HG02885 (cell line): ENCODE data around the gene GABRA4.

ENCODE experiments used
- ATAC-seq: cut with Tn5 transposase; IDR thresholded peaks from one replicate; pipeline ENCODE4 v1.9.1; 2021; ENCODE audit warnings: mild to moderate bottlenecking; ENCODE audit not compliant: unreplicated experiment, poor library complexity

Gene GABRA4

DNA sequence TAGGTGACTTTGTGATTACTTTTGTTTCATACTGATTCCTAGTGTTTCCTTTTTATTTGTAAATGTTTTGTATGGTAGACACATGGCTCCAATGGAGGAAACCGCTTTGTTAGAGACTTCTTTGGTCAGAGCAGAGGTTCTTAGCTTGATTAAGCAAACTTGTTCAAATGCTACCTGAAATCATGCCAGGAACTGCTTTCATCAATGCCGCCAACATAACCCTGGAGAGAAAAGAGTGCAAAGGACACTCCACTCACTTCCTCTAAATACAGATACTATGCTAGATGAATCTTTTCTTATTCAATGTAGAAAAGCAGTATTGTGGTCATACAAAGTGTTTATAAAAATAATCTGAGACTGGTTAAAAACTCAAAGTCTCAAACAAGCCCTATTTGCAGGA is 58.7 kb downstream of the GABRA4 start:
- no peak for ATAC-seq

- ATAC-seq: no peak
Measured at GRCh38 chr4:46933686-46934085, 59.7 kb downstream of the GABRA4 start.

DNA sequence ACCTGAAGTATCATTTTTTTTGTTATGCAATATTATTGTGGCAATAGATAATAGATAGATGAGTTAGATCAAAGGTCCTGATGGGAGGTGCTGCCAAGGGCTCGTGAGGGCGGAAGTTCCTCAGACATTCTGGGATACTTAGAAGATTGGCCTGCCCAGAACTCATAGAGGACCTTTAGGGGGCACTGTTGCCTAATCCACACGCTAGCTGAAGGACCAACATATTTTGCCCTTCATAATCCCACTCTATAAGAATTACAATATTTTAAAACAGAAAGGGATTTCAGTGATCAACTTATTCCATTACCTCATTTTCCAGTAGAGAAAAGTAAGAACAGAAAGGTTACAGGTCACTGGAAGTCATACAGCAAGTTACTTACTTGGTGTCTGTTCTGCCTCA is 61.4 kb downstream of the GABRA4 start:
- peak; percentile 89 for ATAC-seq

DNA sequence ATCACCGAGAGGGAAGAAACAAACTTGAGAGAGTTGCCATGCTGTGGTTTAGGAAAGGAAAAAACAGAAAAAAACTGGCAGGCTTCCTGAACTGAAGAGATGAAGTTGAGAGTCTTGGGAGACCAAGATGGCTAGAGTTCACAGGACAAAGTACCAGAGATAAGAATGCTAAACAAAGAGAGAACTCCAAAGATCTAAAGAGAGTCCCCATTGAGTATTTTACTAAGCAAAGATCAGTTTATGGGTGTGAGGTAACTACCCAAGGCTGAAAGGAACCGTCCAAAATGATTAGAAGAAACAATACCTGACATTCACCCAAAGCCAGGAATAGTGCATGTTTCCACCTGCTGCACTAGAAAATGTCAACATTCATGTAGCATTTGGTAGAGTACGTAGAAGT is 62.5 kb downstream of the GABRA4 start:
- no peak for ATAC-seq

DNA sequence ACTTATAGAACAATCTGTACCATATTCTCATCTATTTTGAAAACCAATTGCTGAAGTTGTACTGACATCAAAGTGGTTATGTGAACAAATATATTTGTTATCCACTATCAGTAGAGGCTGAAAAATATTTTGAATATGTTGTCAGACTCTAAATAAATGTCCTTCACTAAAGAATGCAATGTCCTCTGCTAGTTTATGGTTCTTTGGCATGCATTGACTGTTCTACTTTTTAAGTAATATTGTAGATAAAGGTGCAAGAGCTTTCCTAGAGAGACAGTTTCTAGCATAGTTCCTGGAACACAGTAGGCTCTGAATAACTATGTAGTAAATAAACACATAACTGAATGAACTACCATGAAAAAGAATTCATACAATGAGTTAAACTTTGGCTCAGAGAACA is 66.2 kb downstream of the GABRA4 start:
- ATAC-seq: no peak

- ATAC-seq: no peak
Measured at GRCh38 chr4:46924789-46925529, 68.4 kb downstream of the GABRA4 start.

GRCh38 chr4:46922205-46922604 is 71.2 kb downstream of the GABRA4 start:
- no peak for ATAC-seq

GRCh38 chr4:46909078-46909477 is 84.3 kb downstream of the GABRA4 start, which contains the start of gene COX7B2:
TSS of gene COX7B2 (minus strand) at chr4:46909245. CDS start at chr4:46735192, 174,053 bp downstream.
- ATAC-seq: no peak

DNA sequence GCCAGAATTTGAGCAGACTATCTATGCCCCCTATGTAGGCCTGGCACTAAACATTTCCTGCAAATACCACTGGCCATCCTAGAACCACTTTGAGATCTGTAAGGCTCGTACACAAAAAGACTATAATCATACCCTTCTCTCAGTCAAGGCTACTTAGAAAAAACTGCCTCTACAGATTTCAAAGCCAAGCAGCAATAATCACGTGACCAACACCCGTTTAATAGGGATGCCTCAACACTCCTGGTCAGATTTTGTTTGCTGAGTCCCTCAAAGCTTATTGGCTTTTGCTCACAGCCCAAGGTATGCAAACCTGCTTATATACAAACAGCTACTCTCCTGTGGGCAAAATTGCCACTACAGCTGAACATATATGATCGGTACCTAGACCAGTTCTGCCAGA is 85.2 kb downstream of the GABRA4 start:
- no peak for ATAC-seq

DNA sequence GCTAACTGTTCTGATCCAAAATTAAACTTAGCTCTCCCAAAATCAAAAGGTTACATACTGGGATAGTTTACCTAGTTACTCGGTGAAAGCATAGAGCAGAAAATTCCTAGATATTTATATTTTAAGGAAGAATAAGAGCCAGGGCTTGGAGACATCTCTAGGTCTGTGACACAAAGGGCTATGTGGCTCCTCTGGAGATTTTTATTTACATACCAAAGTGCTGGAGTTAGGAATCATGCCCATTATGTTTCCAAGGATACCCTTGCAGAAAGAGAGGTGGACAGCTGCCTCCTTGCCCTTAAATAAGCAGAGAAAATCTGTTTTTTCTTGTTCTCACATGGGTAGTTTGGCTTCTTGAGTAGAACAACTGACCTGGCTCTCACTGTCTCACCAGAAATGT is 93.3 kb downstream of the GABRA4 start:
- ATAC-seq: no peak

- no peak for ATAC-seq
Measured at GRCh38 chr4:46894826-46895225, 98.6 kb downstream of the GABRA4 start.

GRCh38 chr4:46890056-46890455 is 103.3 kb downstream of the GABRA4 start:
- ATAC-seq: no peak

DNA sequence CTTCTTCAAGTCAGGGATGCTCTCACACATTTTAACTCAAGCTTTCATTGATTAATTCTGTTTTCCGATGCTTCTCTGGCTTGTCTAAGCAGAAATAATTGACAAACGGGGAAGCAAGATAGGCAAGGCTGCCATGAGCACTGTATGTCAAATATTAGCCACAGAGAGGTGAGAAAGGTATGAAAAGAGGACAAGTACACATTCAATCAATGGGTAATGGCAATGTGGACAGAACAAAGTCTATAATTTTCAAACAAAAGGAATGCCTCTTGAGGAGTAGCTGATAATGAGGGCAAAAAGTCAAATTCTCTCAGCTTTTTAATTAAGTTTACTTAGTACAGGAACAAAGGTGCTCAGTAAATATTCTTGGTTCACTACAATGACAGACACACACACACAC is 104.0 kb downstream of the GABRA4 start:
- ATAC-seq: no peak

DNA sequence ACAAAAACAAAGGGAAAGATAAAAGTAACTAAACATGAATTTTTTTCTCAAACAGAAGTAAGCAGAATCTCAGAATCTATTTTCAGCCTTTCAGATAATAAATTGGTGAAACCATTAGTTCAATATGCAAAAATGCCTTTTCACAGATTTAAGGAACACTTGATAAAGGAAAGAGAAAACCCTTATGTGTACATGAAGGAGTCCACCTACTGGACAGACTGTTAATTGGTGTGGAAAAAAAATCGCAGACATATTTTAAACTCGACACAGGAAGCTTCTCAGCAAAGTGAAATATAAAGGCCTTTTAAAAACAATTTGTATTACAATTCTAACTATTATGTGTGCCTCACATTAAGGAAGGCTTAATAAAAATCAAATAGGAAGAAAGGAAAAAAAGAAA is 106.7 kb downstream of the GABRA4 start:
- ATAC-seq: no peak

- no peak for ATAC-seq
Measured at GRCh38 chr4:46878641-46879040, 114.7 kb downstream of the GABRA4 start.

- ATAC-seq: no peak
Measured at GRCh38 chr4:46874811-46875210, 118.6 kb downstream of the GABRA4 start.

DNA sequence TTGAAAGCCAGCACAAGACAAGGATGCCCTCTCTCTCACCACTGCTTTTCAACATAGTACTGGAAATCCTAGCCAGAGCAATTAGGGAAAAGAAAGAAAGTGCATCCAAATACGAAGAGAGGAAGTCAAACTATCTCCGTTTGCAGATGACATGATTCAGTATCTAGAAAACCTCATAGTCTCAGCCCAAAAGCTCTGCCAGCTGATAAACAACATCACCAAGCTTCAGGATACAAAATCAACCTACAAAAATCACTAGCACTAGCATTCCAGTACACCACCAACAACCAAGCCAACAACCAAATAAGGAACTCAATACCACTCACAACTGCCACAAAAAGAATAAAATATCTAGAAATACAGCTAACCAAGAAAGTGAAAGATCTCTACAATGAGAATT is 123.0 kb downstream of the GABRA4 start:
- ATAC-seq: no peak
